Stimulated activated CD8-positive, alpha-beta memory T cell treated with anti-CD3 and anti-CD28 coated beads, Interleukin-12 subunit alpha, Interleukin-12 subunit beta, amount 100 ng/mL, for 24 hours (primary cell): ENCODE measurements around the gene APOC1.
"Not testable (repeated sequence)": the region's sequence is repeated elsewhere in the genome, so short reads cannot be mapped to it uniquely, and the experiment has no call there.

Experiments
- DNase-seq: peaks from one replicate; pipeline ENCODE4 v3.0.0-alpha.2; 2020; ENCODE audit errors: extremely low read depth

The APOC1 gene

GRCh38 chr19:44914433-44915206 lies at the start of gene APOC1:
APOC1 (plus strand) TSS chr19:44914608; CDS start chr19:44914892, 284 bp downstream.
- DNase-seq = peak; percentile 44

- DNase-seq = no peak
Measured at GRCh38 chr19:44865196-44865767, 49.1 kb upstream of the APOC1 start.

- no peak for DNase-seq
Measured at GRCh38 chr19:44866664-44867063, 47.7 kb upstream of the APOC1 start.

GRCh38 chr19:44867578-44867977 lies 46.8 kb upstream of the APOC1 start:
- DNase-seq = no peak

GRCh38 chr19:44869733-44870470 lies 44.5 kb upstream of the APOC1 start:
- DNase-seq = no peak

- no peak for DNase-seq
Measured at GRCh38 chr19:44871809-44872208, 42.6 kb upstream of the APOC1 start.

- no peak for DNase-seq
Measured at GRCh38 chr19:44872661-44873060, 41.7 kb upstream of the APOC1 start.

- DNase-seq = no peak
Measured at GRCh38 chr19:44874317-44874716, 40.1 kb upstream of the APOC1 start.

- no peak for DNase-seq
Measured at GRCh38 chr19:44875666-44876451, 38.5 kb upstream of the APOC1 start.

GRCh38 chr19:44876930-44877535 lies 37.4 kb upstream of the APOC1 start:
- no peak for DNase-seq

- no peak for DNase-seq
Measured at GRCh38 chr19:44878120-44878865, 36.1 kb upstream of the APOC1 start.

GRCh38 chr19:44879309-44880065 lies 34.9 kb upstream of the APOC1 start:
- no peak for DNase-seq

- DNase-seq = no peak
Measured at GRCh38 chr19:44882063-44882462, 32.3 kb upstream of the APOC1 start.

- DNase-seq = not testable (repeated sequence)
Measured at GRCh38 chr19:44882619-44883397, 31.6 kb upstream of the APOC1 start.

- DNase-seq = no peak
Measured at GRCh38 chr19:44883922-44884321, 30.5 kb upstream of the APOC1 start.

GRCh38 chr19:44884566-44884965 lies 29.8 kb upstream of the APOC1 start:
- DNase-seq = no peak

GRCh38 chr19:44886141-44886540 lies 28.3 kb upstream of the APOC1 start:
- DNase-seq = no peak

- no peak for DNase-seq
Measured at GRCh38 chr19:44887648-44888047, 26.8 kb upstream of the APOC1 start.

GRCh38 chr19:44888335-44888734 lies 26.1 kb upstream of the APOC1 start:
- not testable (repeated sequence) for DNase-seq
